Kidney (tissue), 14 donors: ENCODE measurements around the gene PPP1R26. TPM values are rescaled to one million over a fixed set of nuclear protein-coding genes. Genes with fewer than 3 reads are reported as not detected.
A peak's percentile ranks its signal among the peaks of the same experiment; 100 is the strongest.

Experiments
- DNase-seq, 5 donors: peaks; one replicate each; pipeline ENCODE4 v3.0.0-alpha.2; 2013 to 2020
- FAIRE-seq: peaks from 2 replicates; lab custom pipeline; 2012; peaks lifted over from hg19 to GRCh38; lab: Jason Lieb, UNC
- H3K27ac ChIP-seq, 2 donors: one replicate each; pipeline ENCODE4 v1.7.0; 2013; ENCODE audit warnings: low read depth in 2 of 2, low read length in 2 of 2, inconsistent platforms in 1 of 2
- H3K27me3 ChIP-seq: one replicate; pipeline ENCODE4 v1.7.1; 2013; ENCODE audit warnings: low read length, inconsistent platforms; ENCODE audit not compliant: control insufficient read depth, insufficient read depth
- H3K36me3 ChIP-seq, 3 donors: one replicate each; pipeline versions ENCODE4 v1.7.0 to v1.7.1; 2013; ENCODE audit warnings: low read length in 3 of 3, control low read depth in 1 of 3, inconsistent platforms in 1 of 3; ENCODE audit not compliant: insufficient read depth in 3 of 3, control insufficient read depth in 2 of 3
- H3K4me1 ChIP-seq, 3 donors: one replicate each; pipeline versions ENCODE4 v1.7.0 to v1.7.1; 2013; ENCODE audit warnings: low read length in 3 of 3, inconsistent platforms in 1 of 3, low read depth in 1 of 3; ENCODE audit not compliant: control insufficient read depth in 2 of 3, insufficient read depth in 2 of 3
- H3K4me3 ChIP-seq, 3 donors: one replicate each; pipeline versions ENCODE4 v1.7.0 to v1.8.1; 2013; ENCODE audit warnings: low read length in 3 of 3, control low read depth in 1 of 3, inconsistent platforms in 1 of 3
- H3K9ac ChIP-seq, 3 donors: one replicate each; pipeline versions ENCODE4 v1.7.0 to v1.7.1; 2013; ENCODE audit warnings: low read length in 3 of 3, control low read depth in 1 of 3, inconsistent platforms in 1 of 3
- H3K9me3 ChIP-seq, 3 donors: one replicate each; pipeline versions ENCODE4 v1.7.0 to v1.7.1; 2013; ENCODE audit warnings: low read length in 3 of 3, control low read depth in 1 of 3, inconsistent platforms in 1 of 3; ENCODE audit not compliant: control insufficient read depth in 2 of 3, insufficient read depth in 1 of 3
- intact Hi-C: fragments of 100-400 bp; cut with DNase I; formaldehyde crosslinking; loops from one replicate; pipeline ENCODE4 v1.11.1; 2022
- polyA plus RNA-seq: library from polyadenylated mRNA; stranded (reverse); fragments of 350-450 nt; fragmentation: Illumina TruSeq; extraction: RNeasy Lipid Tissue Mini Kit (QIAGEN cat#74804); gene quantifications from one replicate; pipeline ENCODE4 v1.2.3, GENCODE V29; 2014; ENCODE audit warnings: low read depth, low replicate concordance; ENCODE audit not compliant: insufficient read depth
- total RNA-seq: library from RNA; stranded (reverse); fragmentation: NEBNext Ultra II Directional; extraction: Animal tissue kit (Norgen Biotek cat#: 25700); gene quantifications from one replicate; pipeline ENCODE4 v1.2.1, GENCODE V29; 2021
- TF ChIP-seq, protein P1 (sequence below): IDR thresholded peaks from 3 replicates; pipeline ENCODE4 v1.5.1; 2012; ENCODE audit warnings: mild to moderate bottlenecking, moderate library complexity, borderline replicate concordance; ENCODE audit not compliant: insufficient read depth; ENCODE audit errors: extremely low read depth
- donor health status: control.
- donor health status: control.
- donor health status: control.
- donor health status: control.
- donor health status: control.
- donor health status: DM: yes; HTN: yes; CAD: no.
- donor health status: Normal renal cell carcinoma (clear cell type).

Gene PPP1R26
- total and polyA plus RNA-seq, 2 donors from 2014 or later: 10.2 to 22.0 TPM

DNA sequence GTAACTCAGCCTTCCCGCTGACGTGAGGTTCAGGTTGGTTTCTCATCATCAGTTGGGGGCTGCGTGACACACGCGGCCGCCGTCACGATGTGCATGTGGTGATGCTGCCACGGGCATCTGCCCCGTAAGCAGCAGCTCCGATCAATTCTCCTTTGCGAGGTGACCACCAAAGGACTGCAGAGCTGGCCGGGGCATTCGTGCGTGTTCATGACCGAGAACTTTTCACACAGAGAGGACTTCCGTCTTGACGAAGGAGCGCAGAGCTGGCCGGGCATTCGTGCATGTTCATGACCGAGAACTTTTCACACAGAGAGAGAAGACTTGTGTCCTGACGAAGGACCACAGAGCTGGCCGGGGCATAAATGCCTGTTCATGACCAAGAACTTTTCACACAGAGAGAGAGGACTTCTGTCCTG, 37.8 kb downstream of the PPP1R26 start:
- Histone ChIP-seq H3K4me1 (no peaks in the 10 kb centered on the region), H3K27me3 (no peaks in the 10 kb centered on the region), H3K27ac (no peak overlapping the region), H3K9me3 (no peaks in the 10 kb centered on the region), H3K36me3 (no peaks in the 10 kb centered on the region), H3K4me3 (no peak overlapping the region), H3K9ac (no peak overlapping the region)
- DNase-seq (no peak), FAIRE-seq (no peak)
- TF ChIP-seq, protein P1, sequence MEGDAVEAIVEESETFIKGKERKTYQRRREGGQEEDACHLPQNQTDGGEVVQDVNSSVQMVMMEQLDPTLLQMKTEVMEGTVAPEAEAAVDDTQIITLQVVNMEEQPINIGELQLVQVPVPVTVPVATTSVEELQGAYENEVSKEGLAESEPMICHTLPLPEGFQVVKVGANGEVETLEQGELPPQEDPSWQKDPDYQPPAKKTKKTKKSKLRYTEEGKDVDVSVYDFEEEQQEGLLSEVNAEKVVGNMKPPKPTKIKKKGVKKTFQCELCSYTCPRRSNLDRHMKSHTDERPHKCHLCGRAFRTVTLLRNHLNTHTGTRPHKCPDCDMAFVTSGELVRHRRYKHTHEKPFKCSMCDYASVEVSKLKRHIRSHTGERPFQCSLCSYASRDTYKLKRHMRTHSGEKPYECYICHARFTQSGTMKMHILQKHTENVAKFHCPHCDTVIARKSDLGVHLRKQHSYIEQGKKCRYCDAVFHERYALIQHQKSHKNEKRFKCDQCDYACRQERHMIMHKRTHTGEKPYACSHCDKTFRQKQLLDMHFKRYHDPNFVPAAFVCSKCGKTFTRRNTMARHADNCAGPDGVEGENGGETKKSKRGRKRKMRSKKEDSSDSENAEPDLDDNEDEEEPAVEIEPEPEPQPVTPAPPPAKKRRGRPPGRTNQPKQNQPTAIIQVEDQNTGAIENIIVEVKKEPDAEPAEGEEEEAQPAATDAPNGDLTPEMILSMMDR: no peak
- intact Hi-C loops: no loop called here

DNA sequence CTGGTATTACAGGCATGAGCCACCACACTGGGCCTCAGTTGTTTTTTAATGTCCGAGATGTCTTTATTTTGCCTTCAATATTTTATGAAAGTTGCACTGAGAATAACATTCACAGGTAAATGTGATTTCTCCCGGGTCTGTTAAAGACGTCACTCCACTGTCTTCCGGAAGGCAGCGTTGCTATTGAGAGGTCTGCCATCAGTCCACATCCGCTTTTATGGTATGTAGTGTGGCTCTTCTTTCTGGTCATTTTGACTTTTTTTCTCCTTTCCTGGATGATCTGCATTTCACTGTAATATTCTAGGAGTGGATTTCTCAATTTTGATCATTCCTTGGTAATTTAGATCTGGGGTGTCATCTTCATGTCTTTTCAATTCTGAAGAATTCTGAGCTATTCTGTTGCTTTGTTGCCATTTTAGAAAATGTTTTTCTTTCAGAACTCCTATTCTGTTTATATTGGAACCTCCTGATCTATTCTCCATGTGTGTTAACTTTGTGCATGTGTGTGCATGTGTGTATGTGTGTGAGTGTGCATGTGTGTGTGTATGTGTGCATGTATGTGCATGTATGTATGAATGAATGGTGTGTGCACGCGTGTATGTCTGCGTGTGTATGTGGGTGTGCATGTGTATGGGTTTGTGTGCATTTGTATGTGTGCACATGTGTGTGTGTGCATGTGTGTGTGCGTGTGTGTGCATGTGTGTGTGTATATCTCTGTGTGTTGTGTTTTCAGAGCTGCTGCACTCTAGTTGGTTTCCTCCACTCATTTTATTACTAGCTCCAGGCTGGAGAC, 39.8 kb downstream of the PPP1R26 start:
- H3K4me1 ChIP-seq: no peaks in the 10 kb centered on the region
- TF ChIP-seq, protein P1: no peak
- DNase-seq: no peak
- intact Hi-C loops: no loop called here
- H3K27me3 ChIP-seq: no peaks in the 10 kb centered on the region
- no peaks in the 10 kb centered on the region for H3K36me3 ChIP-seq
- no peak overlapping the region for H3K9ac ChIP-seq
- peak overlapping the region in 1 of 3 donors; percentile 30 for H3K4me3 ChIP-seq
- no peak overlapping the region for H3K27ac ChIP-seq
- FAIRE-seq: no peak
- H3K9me3 ChIP-seq: no peaks in the 10 kb centered on the region

DNA sequence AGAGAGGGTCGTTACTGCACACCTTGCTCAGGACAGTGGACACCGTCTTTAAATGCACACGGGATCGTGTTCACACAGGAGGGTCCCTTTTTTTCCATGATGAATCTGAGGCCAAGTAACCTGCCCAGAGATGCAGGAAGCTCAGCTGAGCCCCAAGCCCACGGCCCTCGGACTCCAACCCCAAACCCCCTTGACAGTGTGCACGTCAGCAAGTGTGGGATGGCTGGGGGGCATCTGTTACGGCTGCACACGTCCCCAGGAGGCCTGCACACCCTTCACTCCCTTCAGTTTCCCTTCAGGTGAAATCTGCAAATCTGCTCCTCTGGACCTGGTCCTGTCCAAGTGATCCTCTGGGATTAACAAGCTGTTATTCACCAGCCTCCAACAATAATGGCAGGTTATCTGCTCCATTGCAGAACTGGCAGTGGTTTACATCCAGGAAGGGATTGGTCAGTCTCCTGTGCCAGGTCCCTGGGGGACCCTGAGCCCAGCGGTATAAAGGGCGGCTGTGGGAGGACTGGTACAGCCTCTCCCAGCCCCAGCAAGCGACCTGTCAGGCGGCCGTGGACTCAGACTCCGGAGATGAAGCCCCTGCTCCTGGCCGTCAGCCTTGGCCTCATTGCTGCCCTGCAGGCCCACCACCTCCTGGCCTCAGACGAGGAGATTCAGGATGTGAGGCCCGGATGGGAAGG, 41.5 kb downstream of the PPP1R26 start, which contains the start of gene LCN1:
Gene LCN1, plus strand, starts transcription at position 525 of the 692 bp plus-strand sequence. Its CDS starts 58 bp downstream, at position 583.
- H3K4me1 ChIP-seq: no peaks in the 10 kb centered on the region
- H3K27me3 ChIP-seq: no peaks in the 10 kb centered on the region
- no peak within 1 kb of the TSS for H3K9ac ChIP-seq
- FAIRE-seq (no peak), DNase-seq (no peak)
- TF ChIP-seq, protein P1: no peak
- no peaks in the 10 kb centered on the region for H3K9me3 ChIP-seq
- H3K36me3 ChIP-seq: no peaks in the 10 kb centered on the region
- no peak within 1 kb of the TSS for H3K4me3 ChIP-seq
- H3K27ac ChIP-seq: no peak within 1 kb of the TSS
- intact Hi-C loops: no loop called here
